ENCODE measurements around the gene LRRC8A.

LRRC8A gene

DNA sequence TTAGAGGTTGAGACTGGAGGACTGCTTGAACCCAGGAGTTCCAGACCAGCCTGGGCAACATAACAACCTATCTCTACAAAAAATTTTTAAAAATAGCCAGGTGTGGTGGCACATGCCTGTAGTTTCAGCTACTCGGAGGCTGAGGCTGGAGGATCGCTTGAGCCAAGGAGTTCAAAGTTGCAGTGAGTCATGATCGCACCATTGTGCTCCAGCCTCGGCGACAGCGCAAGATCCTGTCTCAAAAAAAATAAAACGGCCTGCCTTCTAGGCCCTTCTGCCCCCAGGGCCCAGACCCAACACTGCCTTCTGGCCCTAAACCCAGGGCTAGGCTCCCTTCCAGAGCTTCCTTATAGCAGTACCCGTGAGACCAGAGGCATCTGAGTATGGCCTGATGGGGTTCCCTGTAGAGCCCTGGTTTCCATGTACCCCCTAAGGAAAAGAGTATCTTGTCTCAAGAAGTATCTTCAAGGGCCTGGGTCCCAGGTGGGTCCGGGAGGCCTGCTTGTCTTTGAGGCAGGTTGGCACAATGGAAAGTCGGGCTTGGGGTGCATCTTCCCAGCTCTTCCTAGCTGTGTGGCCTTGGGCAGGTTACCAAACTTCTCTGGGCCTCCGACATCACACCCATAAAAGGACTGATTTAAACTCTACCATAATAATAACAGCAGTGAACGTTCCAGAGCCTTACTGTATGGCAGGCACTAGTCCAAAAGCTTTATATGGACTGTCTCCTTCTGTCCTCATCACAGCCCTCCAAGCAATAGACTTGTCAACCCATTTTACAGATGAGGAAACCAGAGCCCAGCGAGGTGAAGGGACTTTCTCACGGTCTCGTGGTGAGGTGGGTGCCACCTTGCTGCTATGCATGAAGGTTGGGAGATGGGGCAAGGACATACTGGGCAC is 9.6 kb downstream of the LRRC8A start:
- Histone ChIP-seq H3K27me3 (ENCODE audit: control insufficient read depth, insufficient read depth, low read length, poor library complexity, severe bottlenecking) (no peaks in the 10 kb centered on the region), H3K4me3 (ENCODE audit: insufficient read depth, low read depth, low read length) (no peak overlapping the region), H3K27ac (ENCODE audit: insufficient read depth, low read depth, low read length, poor library complexity, severe bottlenecking) (no peak overlapping the region), H3K36me3 (ENCODE audit: control insufficient read depth, insufficient read depth, low read length) (peaks cover 18% of the 10 kb centered on the region), H3K9me3 (ENCODE audit: control insufficient read depth, low read length) (no peaks in the 10 kb centered on the region), H3K4me1 (ENCODE audit: control insufficient read depth, insufficient read depth, low read length) (peaks cover 8% of the 10 kb centered on the region)
- WGBS, 2 experiments = 94% methylated on average over 15 of the region's 15 CpGs

DNA sequence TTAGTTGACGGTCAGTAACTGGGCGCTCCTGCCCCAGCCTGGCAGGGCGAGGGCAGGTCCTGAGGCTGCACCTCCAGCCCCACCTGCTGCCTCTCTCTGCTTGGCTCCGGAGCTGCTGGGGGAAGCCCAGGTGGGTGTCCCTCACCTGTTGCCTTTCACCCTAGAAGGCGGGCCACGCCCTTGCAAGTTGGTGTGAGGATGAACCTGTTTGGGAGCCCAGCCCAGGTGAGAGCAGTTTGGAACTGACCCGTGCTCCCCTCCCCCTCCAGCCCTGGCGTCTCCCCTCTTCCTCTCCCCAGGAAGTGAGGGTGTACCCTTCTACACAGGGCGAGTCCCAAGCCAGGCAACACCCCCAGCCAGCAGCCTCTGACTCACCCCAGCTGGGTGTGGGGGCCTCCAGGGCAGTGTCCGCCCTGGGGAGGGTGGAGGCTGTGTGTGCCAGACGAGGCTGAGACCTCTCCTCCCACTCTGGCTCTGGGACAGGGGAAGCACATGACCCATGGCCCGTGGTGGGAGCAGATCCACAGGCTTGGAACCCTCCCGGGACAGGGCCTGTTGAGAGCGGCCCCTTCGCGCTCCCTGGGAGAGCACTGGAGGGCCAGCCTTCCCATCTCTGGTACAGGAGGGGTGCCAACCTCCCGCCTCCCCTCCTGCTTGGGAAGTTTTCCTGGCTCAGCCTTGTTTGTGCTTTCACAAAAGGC is 10.4 kb downstream of the LRRC8A start:
- Histone ChIP-seq H3K9me3 (ENCODE audit: control insufficient read depth, low read length) (no peaks in the 10 kb centered on the region), H3K4me3 (ENCODE audit: insufficient read depth, low read depth, low read length) (no peak overlapping the region), H3K27ac (ENCODE audit: insufficient read depth, low read depth, low read length, poor library complexity, severe bottlenecking) (no peak overlapping the region), H3K36me3 (ENCODE audit: control insufficient read depth, insufficient read depth, low read length) (peaks cover 13% of the 10 kb centered on the region), H3K4me1 (ENCODE audit: control insufficient read depth, insufficient read depth, low read length) (peaks cover 8% of the 10 kb centered on the region), H3K27me3 (ENCODE audit: control insufficient read depth, insufficient read depth, low read length, poor library complexity, severe bottlenecking) (no peaks in the 10 kb centered on the region)
- 91 to 93% methylated on average over 17 of the region's 17 CpGs for WGBS, 2 experiments

GRCh38 chr9:128893354-128893753 is 11.4 kb downstream of the LRRC8A start:
- H3K4me1 ChIP-seq (ENCODE audit: control insufficient read depth, insufficient read depth, low read length) = peaks cover 4% of the 10 kb centered on the region
- H3K4me3 ChIP-seq (ENCODE audit: insufficient read depth, low read depth, low read length) = no peak overlapping the region
- peaks cover 13% of the 10 kb centered on the region for H3K36me3 ChIP-seq (ENCODE audit: control insufficient read depth, insufficient read depth, low read length)
- no peak overlapping the region for H3K27ac ChIP-seq (ENCODE audit: insufficient read depth, low read depth, low read length, poor library complexity, severe bottlenecking)
- WGBS, 2 experiments = 92% methylated on average over 8 of the region's 8 CpGs
- H3K27me3 ChIP-seq (ENCODE audit: control insufficient read depth, insufficient read depth, low read length, poor library complexity, severe bottlenecking) = no peaks in the 10 kb centered on the region
- no peaks in the 10 kb centered on the region for H3K9me3 ChIP-seq (ENCODE audit: control insufficient read depth, low read length)

- WGBS, 2 experiments = 80 to 94% methylated on average over 2 of the region's 2 CpGs
- peaks cover 10% of the 10 kb centered on the region for H3K36me3 ChIP-seq (ENCODE audit: control insufficient read depth, insufficient read depth, low read length)
- H3K4me3 ChIP-seq (ENCODE audit: insufficient read depth, low read depth, low read length) = no peak overlapping the region
Measured at GRCh38 chr9:128894764-128895163, 12.8 kb downstream of the LRRC8A start.

GRCh38 chr9:128895556-128895955 is 13.6 kb downstream of the LRRC8A start:
- 17 to 30% methylated on average over 4 of the region's 4 CpGs for WGBS, 2 experiments
- Histone ChIP-seq H3K27ac (ENCODE audit: insufficient read depth, low read depth, low read length, poor library complexity, severe bottlenecking) (no peak overlapping the region), H3K9me3 (ENCODE audit: control insufficient read depth, low read length) (no peaks in the 10 kb centered on the region), H3K36me3 (ENCODE audit: control insufficient read depth, insufficient read depth, low read length) (peaks cover 10% of the 10 kb centered on the region), H3K4me3 (ENCODE audit: insufficient read depth, low read depth, low read length) (no peak overlapping the region), H3K4me1 (ENCODE audit: control insufficient read depth, insufficient read depth, low read length) (peaks cover 4% of the 10 kb centered on the region), H3K27me3 (ENCODE audit: control insufficient read depth, insufficient read depth, low read length, poor library complexity, severe bottlenecking) (no peaks in the 10 kb centered on the region)

More at GRCh38 chr9:128894764-128895163, 12.8 kb downstream of the LRRC8A start:
- no peaks in the 10 kb centered on the region for H3K27me3 ChIP-seq (ENCODE audit: control insufficient read depth, insufficient read depth, low read length, poor library complexity, severe bottlenecking)
- peaks cover 4% of the 10 kb centered on the region for H3K4me1 ChIP-seq (ENCODE audit: control insufficient read depth, insufficient read depth, low read length)
- H3K9me3 ChIP-seq (ENCODE audit: control insufficient read depth, low read length) = no peaks in the 10 kb centered on the region
- H3K27ac ChIP-seq (ENCODE audit: insufficient read depth, low read depth, low read length, poor library complexity, severe bottlenecking) = no peak overlapping the region

DNA sequence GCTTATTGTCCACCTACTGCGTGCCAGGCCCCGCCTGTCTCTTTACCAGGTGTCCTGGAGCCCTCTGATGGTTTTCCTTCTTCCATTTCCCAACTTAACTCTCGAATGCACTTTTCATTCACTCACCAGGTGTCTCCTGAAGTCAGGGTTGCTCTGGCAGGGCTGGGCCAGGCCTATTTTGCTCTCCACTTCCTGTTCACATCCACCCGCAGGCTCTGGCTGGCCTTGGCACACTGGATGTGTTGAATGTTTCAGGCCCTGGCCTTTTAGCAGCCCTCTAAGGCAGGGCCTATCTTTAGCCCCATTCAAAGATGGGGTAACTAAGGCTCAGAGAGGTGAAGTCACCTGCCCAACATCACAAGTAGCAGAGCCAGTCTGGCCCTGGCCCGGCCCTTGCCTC is 16.4 kb downstream of the LRRC8A start:
- no peaks in the 10 kb centered on the region for H3K36me3 ChIP-seq (ENCODE audit: control insufficient read depth, insufficient read depth, low read length)

GRCh38 chr9:128898845-128899565 is 17.1 kb downstream of the LRRC8A start:
- Histone ChIP-seq H3K4me3 (ENCODE audit: insufficient read depth, low read depth, low read length) (no peak overlapping the region), H3K9me3 (ENCODE audit: control insufficient read depth, low read length) (no peaks in the 10 kb centered on the region), H3K4me1 (ENCODE audit: control insufficient read depth, insufficient read depth, low read length) (peaks cover 4% of the 10 kb centered on the region), H3K36me3 (ENCODE audit: control insufficient read depth, insufficient read depth, low read length) (no peaks in the 10 kb centered on the region), H3K27me3 (ENCODE audit: control insufficient read depth, insufficient read depth, low read length, poor library complexity, severe bottlenecking) (no peaks in the 10 kb centered on the region), H3K27ac (ENCODE audit: insufficient read depth, low read depth, low read length, poor library complexity, severe bottlenecking) (no peak overlapping the region)
- WGBS, 2 experiments = 94 to 97% methylated on average over 18 of the region's 18 CpGs

More for the DNA sequence above, 16.4 kb downstream of the LRRC8A start:
- Histone ChIP-seq H3K27me3 (ENCODE audit: control insufficient read depth, insufficient read depth, low read length, poor library complexity, severe bottlenecking) (no peaks in the 10 kb centered on the region), H3K27ac (ENCODE audit: insufficient read depth, low read depth, low read length, poor library complexity, severe bottlenecking) (no peak overlapping the region), H3K9me3 (ENCODE audit: control insufficient read depth, low read length) (no peaks in the 10 kb centered on the region), H3K4me3 (ENCODE audit: insufficient read depth, low read depth, low read length) (no peak overlapping the region), H3K4me1 (ENCODE audit: control insufficient read depth, insufficient read depth, low read length) (peaks cover 4% of the 10 kb centered on the region)
- 91 to 95% methylated on average over 5 of the region's 5 CpGs for WGBS, 2 experiments

DNA sequence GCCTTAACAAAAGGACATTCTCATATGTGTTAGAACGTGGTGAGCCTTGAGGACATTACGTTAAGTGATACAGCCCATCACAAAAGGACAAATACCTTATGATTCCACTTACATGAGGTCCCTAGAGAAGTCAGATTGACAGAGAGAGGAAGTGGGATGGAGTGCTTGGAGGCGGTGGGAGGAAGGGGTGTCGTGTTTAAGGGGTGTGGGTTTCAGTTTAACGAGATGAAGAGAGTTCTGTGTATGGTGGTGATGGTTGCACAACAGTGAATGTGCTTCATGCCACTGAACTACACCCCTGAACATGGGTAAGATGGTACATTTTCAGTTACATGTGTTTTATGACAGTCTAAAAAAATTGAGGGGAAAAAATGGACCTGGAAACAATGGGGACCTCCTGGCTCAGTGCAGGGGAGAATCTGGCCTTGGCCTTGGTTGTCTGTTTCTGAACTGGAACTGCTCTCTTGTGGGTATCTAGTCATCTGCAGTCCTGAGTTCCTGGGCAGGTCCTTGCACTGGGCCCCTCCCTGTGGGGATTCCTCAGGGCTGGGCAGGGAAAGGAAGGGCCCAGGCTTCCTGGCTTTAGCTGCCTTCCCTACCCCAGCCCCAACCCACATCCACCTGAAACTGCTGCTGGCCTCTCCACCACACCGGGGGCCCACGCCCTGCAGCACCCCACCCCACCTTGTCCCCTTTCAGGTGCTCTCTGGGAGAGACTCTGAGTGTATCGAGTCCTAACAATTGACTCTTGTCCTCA is 17.8 kb downstream of the LRRC8A start:
- 94 to 95% methylated on average over 8 of the region's 8 CpGs for whole genome bisulfite sequencing, 2 experiments
- Histone ChIP-seq H3K27ac (ENCODE audit: insufficient read depth, low read depth, low read length, poor library complexity, severe bottlenecking) (no peak overlapping the region), H3K9me3 (ENCODE audit: control insufficient read depth, low read length) (no peaks in the 10 kb centered on the region), H3K4me3 (ENCODE audit: insufficient read depth, low read depth, low read length) (no peak overlapping the region), H3K27me3 (ENCODE audit: control insufficient read depth, insufficient read depth, low read length, poor library complexity, severe bottlenecking) (no peaks in the 10 kb centered on the region), H3K36me3 (ENCODE audit: control insufficient read depth, insufficient read depth, low read length) (no peaks in the 10 kb centered on the region), H3K4me1 (ENCODE audit: control insufficient read depth, insufficient read depth, low read length) (peaks cover 4% of the 10 kb centered on the region)

DNA sequence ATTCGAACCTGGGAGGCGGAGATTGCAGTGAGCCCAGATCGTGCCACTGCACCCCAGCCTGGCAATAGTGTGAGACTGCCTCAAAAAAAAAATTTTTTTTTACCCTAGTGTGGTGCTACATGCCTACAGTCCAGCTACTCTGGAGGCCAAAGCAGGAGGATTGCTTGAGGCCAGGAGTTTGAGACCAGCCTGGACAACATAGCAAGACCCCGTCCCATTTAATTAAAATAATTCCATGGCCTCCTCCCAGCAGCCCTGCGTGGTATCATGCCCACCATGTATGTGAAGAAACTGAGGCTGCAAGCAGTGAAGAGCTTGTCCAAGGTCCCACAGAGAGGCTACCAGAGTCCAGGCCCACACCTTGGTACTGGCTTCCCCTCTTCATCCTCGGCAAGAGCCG is 19.4 kb downstream of the LRRC8A start:
- H3K36me3 ChIP-seq (ENCODE audit: control insufficient read depth, insufficient read depth, low read length) = no peaks in the 10 kb centered on the region
- H3K27me3 ChIP-seq (ENCODE audit: control insufficient read depth, insufficient read depth, low read length, poor library complexity, severe bottlenecking) = no peaks in the 10 kb centered on the region
- H3K9me3 ChIP-seq (ENCODE audit: control insufficient read depth, low read length) = no peaks in the 10 kb centered on the region
- H3K4me3 ChIP-seq (ENCODE audit: insufficient read depth, low read depth, low read length) = no peak overlapping the region
- no peak overlapping the region for H3K27ac ChIP-seq (ENCODE audit: insufficient read depth, low read depth, low read length, poor library complexity, severe bottlenecking)
- H3K4me1 ChIP-seq (ENCODE audit: control insufficient read depth, insufficient read depth, low read length) = no peaks in the 10 kb centered on the region
- 93 to 94% methylated on average over 7 of the region's 7 CpGs for WGBS, 2 experiments
